ENCODE data around the gene ST6GALNAC5.

DNA sequence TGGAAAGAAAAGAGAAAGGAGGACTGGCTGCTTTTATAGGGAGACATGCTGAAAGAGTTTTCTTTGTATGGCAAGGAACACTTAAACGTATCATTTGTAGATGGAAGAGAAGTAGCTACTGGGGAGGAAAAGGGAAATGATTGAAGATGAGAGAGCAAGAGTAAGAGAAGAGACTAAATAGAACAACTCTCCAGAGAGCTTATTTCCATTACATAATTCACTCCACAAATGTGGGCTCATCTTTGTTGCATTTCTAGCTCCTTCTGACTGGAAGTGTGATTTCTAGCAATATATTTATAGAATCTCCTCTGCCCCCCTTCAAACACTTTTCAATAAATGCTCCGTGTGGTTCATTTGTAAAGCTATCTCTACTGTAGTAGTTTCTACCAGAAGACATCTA, 71.0 kb downstream of the ST6GALNAC5 start:
- TF ChIP-seq, protein P1, sequence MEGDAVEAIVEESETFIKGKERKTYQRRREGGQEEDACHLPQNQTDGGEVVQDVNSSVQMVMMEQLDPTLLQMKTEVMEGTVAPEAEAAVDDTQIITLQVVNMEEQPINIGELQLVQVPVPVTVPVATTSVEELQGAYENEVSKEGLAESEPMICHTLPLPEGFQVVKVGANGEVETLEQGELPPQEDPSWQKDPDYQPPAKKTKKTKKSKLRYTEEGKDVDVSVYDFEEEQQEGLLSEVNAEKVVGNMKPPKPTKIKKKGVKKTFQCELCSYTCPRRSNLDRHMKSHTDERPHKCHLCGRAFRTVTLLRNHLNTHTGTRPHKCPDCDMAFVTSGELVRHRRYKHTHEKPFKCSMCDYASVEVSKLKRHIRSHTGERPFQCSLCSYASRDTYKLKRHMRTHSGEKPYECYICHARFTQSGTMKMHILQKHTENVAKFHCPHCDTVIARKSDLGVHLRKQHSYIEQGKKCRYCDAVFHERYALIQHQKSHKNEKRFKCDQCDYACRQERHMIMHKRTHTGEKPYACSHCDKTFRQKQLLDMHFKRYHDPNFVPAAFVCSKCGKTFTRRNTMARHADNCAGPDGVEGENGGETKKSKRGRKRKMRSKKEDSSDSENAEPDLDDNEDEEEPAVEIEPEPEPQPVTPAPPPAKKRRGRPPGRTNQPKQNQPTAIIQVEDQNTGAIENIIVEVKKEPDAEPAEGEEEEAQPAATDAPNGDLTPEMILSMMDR (IDR thresholded peaks at IDR 0.05 in 2 of 3, conservative IDR thresholded peaks at IDR 0.05 in 1 of 3; ENCODE audit: control insufficient read depth in 2 of 3, extremely low read depth in 1 of 3, insufficient read depth in 1 of 3, low read depth in 3 of 3, low read length in 3 of 3) = no peak
- TF ChIP-seq SIX5 (IDR thresholded peaks at IDR 0.05; ENCODE audit: low read depth, low read length, severe bottlenecking) (no peak), TCF12 (IDR thresholded peaks at IDR 0.05; ENCODE audit: low read depth, low read length) (no peak), TAF1 (IDR thresholded peaks at IDR 0.05; ENCODE audit: borderline replicate concordance, low read depth, low read length) (no peak), POLR2A (IDR thresholded peaks at IDR 0.05; ENCODE audit: low read depth, low read length) (no peak), WRNIP1 (IDR thresholded peaks at IDR 0.05; ENCODE audit: borderline replicate concordance, low read depth, low read length) (no peak), FOS (IDR thresholded peaks at IDR 0.05; ENCODE audit: borderline replicate concordance, extremely low read depth, insufficient read length) (no peak), YY1 (IDR thresholded peaks at IDR 0.05; ENCODE audit: low read depth, low read length) (no peak), HCFC1 (IDR thresholded peaks at IDR 0.05; ENCODE audit: low read length) (no peak), NFYB (IDR thresholded peaks at IDR 0.05; ENCODE audit: insufficient read depth, low read depth, low read length) (no peak), BACH1 (IDR thresholded peaks at IDR 0.05; ENCODE audit: borderline replicate concordance) (no peak), E2F4 (IDR thresholded peaks at IDR 0.05; ENCODE audit: low read depth, low read length) (no peak), POLR2AphosphoS5 (IDR thresholded peaks at IDR 0.05; ENCODE audit: low read length) (no peak), HDGF (IDR thresholded peaks at IDR 0.05) (no peak)
